Liver (tissue), 9 donors: ENCODE measurements around the gene B4GALT5. TPM values are rescaled to one million over a fixed set of nuclear protein-coding genes. Genes with fewer than 3 reads are reported as not detected.

Experiments
- DNase-seq: peaks from one replicate; pipeline ENCODE4 v3.0.0-alpha.2; 2017; ENCODE audit warnings: low spot score
- H3K27ac ChIP-seq, 2 donors: one replicate each; pipeline ENCODE4 v1.7.0; 2013; ENCODE audit warnings: inconsistent platforms in 2 of 2, low read length in 2 of 2, control low read depth in 1 of 2, low read depth in 1 of 2, mild to moderate bottlenecking in 1 of 2
- H3K27me3 ChIP-seq, 4 donors: one replicate each; pipeline versions ENCODE4 v1.6.1 to v1.7.0; 2013; ENCODE audit warnings: low read length in 3 of 4, inconsistent platforms in 1 of 4, mild to moderate bottlenecking in 1 of 4, moderate library complexity in 1 of 4; ENCODE audit not compliant: control insufficient read depth in 4 of 4, insufficient read depth in 4 of 4
- H3K36me3 ChIP-seq, 4 donors: one replicate each; pipeline versions ENCODE4 v1.6.1 to v1.7.0; 2013; ENCODE audit warnings: low read length in 3 of 4, mild to moderate bottlenecking in 3 of 4, low read depth in 1 of 4, moderate library complexity in 1 of 4; ENCODE audit not compliant: control insufficient read depth in 4 of 4, insufficient read depth in 3 of 4
- H3K4me1 ChIP-seq, 4 donors: one replicate each; pipeline versions ENCODE4 v1.6.1 to v1.7.0; 2013; ENCODE audit warnings: low read length in 3 of 4, mild to moderate bottlenecking in 3 of 4, moderate library complexity in 1 of 4; ENCODE audit not compliant: control insufficient read depth in 4 of 4, insufficient read depth in 4 of 4
- H3K4me3 ChIP-seq, 3 donors: one replicate each; pipeline versions ENCODE4 v1.6.1 to v1.7.0; 2013; ENCODE audit warnings: low read length in 3 of 3, control low read depth in 1 of 3, low read depth in 1 of 3, mild to moderate bottlenecking in 1 of 3
- H3K9ac ChIP-seq, 2 donors: one replicate each; pipeline ENCODE4 v1.7.0; 2013; ENCODE audit warnings: low read length in 2 of 2, mild to moderate bottlenecking in 2 of 2, moderate library complexity in 2 of 2, control low read depth in 1 of 2, low read depth in 1 of 2
- H3K9me3 ChIP-seq, 4 donors: one replicate each; pipeline versions ENCODE4 v1.6.1 to v1.7.0; 2013; ENCODE audit warnings: low read length in 3 of 4; ENCODE audit not compliant: control insufficient read depth in 4 of 4
- ATF3 ChIP-seq: IDR thresholded peaks from 2 replicates; pipeline ENCODE4 v1.6.1; 2016; ENCODE audit warnings: antibody characterized with exemption
- CTCF ChIP-seq: fragments of 150-350 bp; IDR thresholded peaks from 2 replicates; pipeline ENCODE4 v1.5.1; 2017; ENCODE audit warnings: improper control_type of control experiment, low read depth, low read length; ENCODE audit not compliant: missing input control
- EGR1 ChIP-seq, 2 donors: IDR thresholded peaks; 2 replicates each; pipeline ENCODE4 v1.6.1; 2016 to 2018; ENCODE audit warnings: antibody characterized with exemption in 2 of 2, low read depth in 2 of 2
- FOXA1 ChIP-seq: IDR thresholded peaks from 2 replicates; pipeline ENCODE4 v1.6.1; 2016; ENCODE audit warnings: antibody characterized with exemption
- FOXA2 ChIP-seq: IDR thresholded peaks from 2 replicates; pipeline ENCODE4 v1.6.1; 2016; ENCODE audit warnings: antibody characterized with exemption
- GABPA ChIP-seq, 2 donors: IDR thresholded peaks in 1 of 2; conservative IDR thresholded peaks in 1 of 2; 2 replicates each; pipeline ENCODE4 v1.6.1; 2016; ENCODE audit warnings: antibody characterized with exemption in 2 of 2, mild to moderate bottlenecking in 1 of 2, moderate library complexity in 1 of 2
- HNF4A ChIP-seq, 2 donors: conservative IDR thresholded peaks; 2 replicates each; pipeline ENCODE4 v1.6.1; 2016; ENCODE audit warnings: antibody characterized with exemption in 2 of 2, mild to moderate bottlenecking in 2 of 2
- HNF4G ChIP-seq: IDR thresholded peaks from 2 replicates; pipeline ENCODE4 v1.6.1; 2016; ENCODE audit warnings: antibody characterized with exemption
- JUND ChIP-seq, 2 donors: IDR thresholded peaks; 2 replicates each; pipeline ENCODE4 v1.6.1; 2016; ENCODE audit warnings: antibody characterized with exemption in 2 of 2
- MAX ChIP-seq: IDR thresholded peaks from 2 replicates; pipeline ENCODE4 v1.6.1; 2016; ENCODE audit warnings: antibody characterized with exemption
- NR2F2 ChIP-seq: IDR thresholded peaks from 2 replicates; pipeline ENCODE4 v1.6.1; 2016; ENCODE audit warnings: antibody characterized with exemption
- RAD21 ChIP-seq, 2 donors: IDR thresholded peaks; 2 replicates each; pipeline ENCODE4 v1.6.1; 2016; ENCODE audit warnings: antibody characterized with exemption in 2 of 2, mild to moderate bottlenecking in 2 of 2
- REST ChIP-seq: IDR thresholded peaks from 2 replicates; pipeline ENCODE4 v1.6.1; 2016; ENCODE audit warnings: antibody characterized with exemption, mild to moderate bottlenecking
- RXRA ChIP-seq, 2 donors: IDR thresholded peaks; 2 replicates each; pipeline ENCODE4 v1.6.1; 2017 to 2018; ENCODE audit warnings: antibody characterized with exemption in 2 of 2, mild to moderate bottlenecking in 1 of 2
- SP1 ChIP-seq: IDR thresholded peaks from 2 replicates; pipeline ENCODE4 v1.6.1; 2018; ENCODE audit warnings: antibody characterized with exemption, mild to moderate bottlenecking
- TAF1 ChIP-seq: conservative IDR thresholded peaks from 2 replicates; pipeline ENCODE4 v1.6.1; 2016; ENCODE audit warnings: antibody characterized with exemption, mild to moderate bottlenecking
- YY1 ChIP-seq: IDR thresholded peaks from 2 replicates; pipeline ENCODE4 v1.6.1; 2016; ENCODE audit warnings: antibody characterized with exemption, mild to moderate bottlenecking
- ZBTB33 ChIP-seq: IDR thresholded peaks from 2 replicates; pipeline ENCODE4 v1.6.1; 2016; ENCODE audit warnings: antibody characterized with exemption
- WGBS: extraction: QIAGEN DNeasy Blood & Tissue Kit; methylation state at CpG from one replicate; pipeline ENCODE4 v1.1.7; 2013; 5-methylcytosine and 5-hydroxymethylcytosine counted together
- polyA plus RNA-seq, 2 donors: library from polyadenylated mRNA; stranded (reverse) in 1 of 2; unstranded in 1 of 2; fragments of 200-250 nt in 1 of 2; fragments of >200 nt in 1 of 2; fragmentation: Nextera tagmentation in 1 of 2; extraction: Ambion mirVana in 1 of 2; gene quantifications; one replicate each; pipeline versions ENCODE4 v1.2.1 to v1.2.3, GENCODE V29; 2013 to 2015
- total RNA-seq, 2 donors: library from RNA; depleted of rRNA; stranded (reverse); fragments of >200 nt; gene quantifications; one replicate each; pipeline ENCODE4 v1.2.3, GENCODE V29; 2014
- donor health status: healthy.
- donor health status: healthy.
- donor health status: healthy.
- donor health status: healthy.
- donor health status: healthy.

B4GALT5 gene
- total and polyA plus RNA-seq, 4 donors: 2.0 to 28.2 (median 14.4) TPM

- Histone ChIP-seq H3K27me3 (no peaks in the 10 kb centered on the region), H3K4me1 (peaks cover 7 to 12% (median 9%) of the 10 kb centered on the region in 4 donors), H3K36me3 (no peaks in the 10 kb centered on the region), H3K9ac (no peak overlapping the region), H3K27ac (peak overlapping the region; percentile 52 to 70), H3K4me3 (no peak overlapping the region), H3K9me3 (no peaks in the 10 kb centered on the region)
- no peak for DNase-seq
- WGBS: 96% methylated on average over 3 of the region's 3 CpGs
- no peak for TF ChIP-seq GABPA (IDR thresholded peaks at IDR 0.05 in 1 of 2, conservative IDR thresholded peaks at IDR 0.05 in 1 of 2)
- no peak for TF ChIP-seq REST
Measured at GRCh38 chr20:49748525-49748838, 34.8 kb upstream of the B4GALT5 start.

- peak; percentile 50 for DNase-seq
- Histone ChIP-seq H3K27me3 (no peaks in the 10 kb centered on the region), H3K4me3 (no peak overlapping the region), H3K9ac (no peak overlapping the region), H3K4me1 (peaks cover 7 to 12% (median 9%) of the 10 kb centered on the region in 4 donors), H3K27ac (peak overlapping the region; percentile 52 to 70), H3K9me3 (no peaks in the 10 kb centered on the region), H3K36me3 (no peaks in the 10 kb centered on the region)
- WGBS: 33% methylated on average over 10 of the region's 10 CpGs
- TF ChIP-seq ZBTB33 (peak; percentile 59), YY1 (no peak), REST (peak; percentile 63), EGR1 (IDR thresholded peaks at IDR 0.05; ENCODE audit: low read depth in 2 of 2) (peak; percentile 10 to 82), HNF4A (conservative IDR thresholded peaks at IDR 0.05) (peak; percentile 72 to 77), RAD21 (IDR thresholded peaks at IDR 0.05) (peak; percentile 65 to 80), ATF3 (peak; percentile 52), CTCF (peak; percentile 15), SP1 (peak; percentile 90), JUND (IDR thresholded peaks at IDR 0.05) (peak; percentile 54 to 85), HNF4G (peak; percentile 31), TAF1 (peak; percentile 58), FOXA1 (no peak), NR2F2 (peak; percentile 91), RXRA (IDR thresholded peaks at IDR 0.05) (peak; percentile 95 to 96), GABPA (IDR thresholded peaks at IDR 0.05 in 1 of 2, conservative IDR thresholded peaks at IDR 0.05 in 1 of 2) (peak in 1 of 2 donors; percentile 36), FOXA2 (peak; percentile 6), MAX (peak; percentile 96)
Measured at GRCh38 chr20:49747707-49748524, 34.2 kb upstream of the B4GALT5 start.
